ENCODE results near the gene NUDT10.

DNA sequence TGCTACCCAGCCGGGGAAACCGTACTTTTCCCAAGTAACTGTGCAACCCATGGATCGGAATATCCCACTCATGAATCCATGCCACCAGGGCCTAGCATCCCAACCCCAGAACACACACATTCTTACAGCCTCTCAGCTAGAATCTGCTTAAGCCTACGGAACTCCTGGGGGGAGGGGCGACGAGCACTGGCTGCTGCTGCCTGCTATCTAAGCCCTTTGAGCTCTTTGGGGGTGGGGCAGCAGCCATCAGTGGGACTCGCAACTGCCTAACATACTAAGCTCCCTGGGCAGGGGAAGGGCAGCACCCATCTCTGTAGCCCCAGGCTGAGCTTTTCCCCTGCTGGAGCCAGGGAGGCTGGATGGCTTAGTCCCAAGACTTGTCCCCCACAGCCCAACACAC, 28.6 kb downstream of the NUDT10 start:
- TF ChIP-seq GATA2 (IDR thresholded peaks at IDR 0.05; ENCODE audit: low read depth, low read length) (no peak), GATA3 (IDR thresholded peaks at IDR 0.05; ENCODE audit: low read depth, low read length) (no peak)
